ENCODE results near the gene C3orf33. TPM values are rescaled to one million over a fixed set of nuclear protein-coding genes. Genes with fewer than 3 reads are reported as not detected.

C3orf33 gene
- total and polyA plus RNA-seq, 9 of the 15 experiments (the other 6 are each of a cell fraction or from before 2014, with no cell fraction given) = 4.1 to 10.2 (median 6.0) TPM

- TF ChIP-seq MBD1 (CRISPR knock-in tag; IDR thresholded peaks at IDR 0.05) = no peak
Measured at GRCh38 chr3:155772801-155773200, 33.3 kb downstream of the C3orf33 start (continued).

- peaks cover 25% of the 10 kb centered on the region; the same call in 2 of the 3 replicates for H3K36me3 ChIP-seq (ENCODE audit: control insufficient read depth, insufficient read depth, low read length)
- ATAC-seq = no peak
- no TSS peak for BruUV-seq (replicated peaks)
- ChIA-PET CTCF (ENCODE audit: low intra/inter-chr PET ratio) (no interaction called here), POLR2A (interaction anchor here (1.0 kb wide), 1 partner anchor 80 kb away, joined by 3 read pairs; no protein-coding TSS in a partner anchor)
- in situ Hi-C loops (cut with MboI) (no loop called here), intact Hi-C loops (cut with micrococcal nuclease) (no loop called here)
- H2AFZ ChIP-seq (ENCODE audit: low read depth, low read length) = no peak overlapping the region
- no peak for FAIRE-seq
- no peaks in the 10 kb centered on the region for H3K9me1 ChIP-seq (ENCODE audit: control insufficient read depth, insufficient read depth, low read length)
- H4K20me1 ChIP-seq (replicated peaks; ENCODE audit: control insufficient read depth, insufficient read depth, low read length) = no peaks in the 10 kb centered on the region
- H3K79me2 ChIP-seq (ENCODE audit: control insufficient read depth, insufficient read depth, low read length) = no peaks in the 10 kb centered on the region
- no peak overlapping the region for H3K4me3 ChIP-seq
- no peaks in the 10 kb centered on the region for H3K27me3 ChIP-seq (ENCODE audit: control insufficient read depth in 2 of 2, insufficient read depth in 2 of 2, low read length in 2 of 2)
- no peak overlapping the region for H3K4me2 ChIP-seq (ENCODE audit: insufficient read depth, low read length)
- H3K4me1 ChIP-seq (replicated peaks in 1 of 2; ENCODE audit: control insufficient read depth in 2 of 2, insufficient read depth in 2 of 2, low read length in 2 of 2) = no peaks in the 10 kb centered on the region
- no peak overlapping the region for H3K9ac ChIP-seq (ENCODE audit: insufficient read depth in 1 of 2, low read depth in 2 of 2, low read length in 2 of 2)
- DNase-seq (ENCODE audit: extremely low read depth in 1 of 4, low spot score in 3 of 4) = no peak
- H3K9me3 ChIP-seq (replicated peaks; ENCODE audit: control insufficient read depth, insufficient read depth, low read depth, low read length) = no peaks in the 10 kb centered on the region
- WGBS (ENCODE audit: insufficient coverage, low coverage, missing lambda C conversion rate) = 99% methylated on average over 6 of the region's 6 CpGs
- no peak overlapping the region for H3K27ac ChIP-seq (ENCODE audit: extremely low read depth, low read depth, low read length)
- TF ChIP-seq MITF (IDR thresholded peaks at IDR 0.05) = no peak
- TF ChIP-seq ZNF280A (IDR thresholded peaks at IDR 0.05; ENCODE audit: low read depth, partially characterized antibody) = no peak
- no peak for TF ChIP-seq SREBF1 (IDR thresholded peaks at IDR 0.05; ENCODE audit: borderline replicate concordance, low read depth, low read length)
- no peak for TF ChIP-seq EP300 (IDR thresholded peaks at IDR 0.05; ENCODE audit: low read length)
- TF ChIP-seq KDM4B (IDR thresholded peaks at IDR 0.05; ENCODE audit: borderline replicate concordance in 2 of 2, low read depth in 1 of 2) = no peak
- no peak for TF ChIP-seq FOXK2 (conservative IDR thresholded peaks at IDR 0.05 in 1 of 2, IDR thresholded peaks at IDR 0.05 in 1 of 2; ENCODE audit: low read depth in 2 of 2)
- TF ChIP-seq ZNF133 (CRISPR knock-in tag; IDR thresholded peaks at IDR 0.05) = no peak
- no peak for TF ChIP-seq FOSL1 (tag; conservative IDR thresholded peaks at IDR 0.05)
- TF ChIP-seq NR2F6 (CRISPR knock-in tag; IDR thresholded peaks at IDR 0.05) = no peak
- TF ChIP-seq MTF1 (CRISPR knock-in tag; IDR thresholded peaks at IDR 0.05; ENCODE audit: borderline replicate concordance) = no peak
- no peak for TF ChIP-seq FOXJ3 (CRISPR knock-in tag; IDR thresholded peaks at IDR 0.05)
- TF ChIP-seq ZNF398 (CRISPR knock-in tag; IDR thresholded peaks at IDR 0.05) = no peak
Measured at GRCh38 chr3:155771126-155771525, 35.0 kb downstream of the C3orf33 start.
